Ishikawa (cell line): ENCODE data around the gene ARIH1.

Source experiments
- CEBPB ChIP-seq: IDR thresholded peaks from 2 replicates; pipeline ENCODE4 v1.6.1; 2012
- TAF1 ChIP-seq: IDR thresholded peaks from 2 replicates; pipeline ENCODE4 v1.6.1; 2012; ENCODE audit warnings: low read depth, mild to moderate bottlenecking
- TCF12 ChIP-seq: IDR thresholded peaks from 2 replicates; pipeline ENCODE4 v1.6.1; 2012; ENCODE audit warnings: low read depth
- YY1 ChIP-seq: IDR thresholded peaks from 2 replicates; pipeline ENCODE4 v1.6.1; 2012; ENCODE audit warnings: low read depth
- ZBTB7A ChIP-seq: IDR thresholded peaks from 2 replicates; pipeline ENCODE4 v1.6.1; 2012; ENCODE audit warnings: low read depth
- TF ChIP-seq, protein P1 (sequence below): IDR thresholded peaks from 2 replicates; pipeline ENCODE4 v1.6.1; 2012
- TF ChIP-seq, protein P2 (sequence below): IDR thresholded peaks from 2 replicates; pipeline ENCODE4 v1.6.1; 2012; ENCODE audit warnings: low read depth, mild to moderate bottlenecking

DNA sequence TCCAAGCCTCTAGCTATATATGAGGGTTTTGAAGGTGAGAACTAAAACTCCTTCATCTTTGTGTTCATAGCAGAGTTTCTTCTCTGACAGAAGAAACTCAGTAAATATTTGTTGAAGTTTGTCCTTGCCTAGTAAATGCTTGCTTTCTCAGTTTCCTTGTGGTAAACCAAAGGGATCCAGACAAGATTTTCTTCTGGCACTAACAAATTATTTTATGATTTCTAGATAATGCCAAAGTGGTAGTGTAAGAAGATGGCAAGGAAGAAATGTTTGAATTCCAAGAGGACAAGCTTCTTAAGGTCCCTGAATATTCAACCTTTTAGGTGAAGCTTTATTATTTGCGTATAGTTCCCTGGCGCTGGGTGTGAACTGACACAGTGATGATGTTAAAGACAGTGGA is 14.4 kb downstream of the ARIH1 start:
- TF ChIP-seq TAF1 (no peak), TCF12 (no peak), CEBPB (no peak), ZBTB7A (no peak), YY1 (no peak)
- TF ChIP-seq, protein P1, sequence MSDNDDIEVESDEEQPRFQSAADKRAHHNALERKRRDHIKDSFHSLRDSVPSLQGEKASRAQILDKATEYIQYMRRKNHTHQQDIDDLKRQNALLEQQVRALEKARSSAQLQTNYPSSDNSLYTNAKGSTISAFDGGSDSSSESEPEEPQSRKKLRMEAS = no peak
- TF ChIP-seq, protein P2, sequence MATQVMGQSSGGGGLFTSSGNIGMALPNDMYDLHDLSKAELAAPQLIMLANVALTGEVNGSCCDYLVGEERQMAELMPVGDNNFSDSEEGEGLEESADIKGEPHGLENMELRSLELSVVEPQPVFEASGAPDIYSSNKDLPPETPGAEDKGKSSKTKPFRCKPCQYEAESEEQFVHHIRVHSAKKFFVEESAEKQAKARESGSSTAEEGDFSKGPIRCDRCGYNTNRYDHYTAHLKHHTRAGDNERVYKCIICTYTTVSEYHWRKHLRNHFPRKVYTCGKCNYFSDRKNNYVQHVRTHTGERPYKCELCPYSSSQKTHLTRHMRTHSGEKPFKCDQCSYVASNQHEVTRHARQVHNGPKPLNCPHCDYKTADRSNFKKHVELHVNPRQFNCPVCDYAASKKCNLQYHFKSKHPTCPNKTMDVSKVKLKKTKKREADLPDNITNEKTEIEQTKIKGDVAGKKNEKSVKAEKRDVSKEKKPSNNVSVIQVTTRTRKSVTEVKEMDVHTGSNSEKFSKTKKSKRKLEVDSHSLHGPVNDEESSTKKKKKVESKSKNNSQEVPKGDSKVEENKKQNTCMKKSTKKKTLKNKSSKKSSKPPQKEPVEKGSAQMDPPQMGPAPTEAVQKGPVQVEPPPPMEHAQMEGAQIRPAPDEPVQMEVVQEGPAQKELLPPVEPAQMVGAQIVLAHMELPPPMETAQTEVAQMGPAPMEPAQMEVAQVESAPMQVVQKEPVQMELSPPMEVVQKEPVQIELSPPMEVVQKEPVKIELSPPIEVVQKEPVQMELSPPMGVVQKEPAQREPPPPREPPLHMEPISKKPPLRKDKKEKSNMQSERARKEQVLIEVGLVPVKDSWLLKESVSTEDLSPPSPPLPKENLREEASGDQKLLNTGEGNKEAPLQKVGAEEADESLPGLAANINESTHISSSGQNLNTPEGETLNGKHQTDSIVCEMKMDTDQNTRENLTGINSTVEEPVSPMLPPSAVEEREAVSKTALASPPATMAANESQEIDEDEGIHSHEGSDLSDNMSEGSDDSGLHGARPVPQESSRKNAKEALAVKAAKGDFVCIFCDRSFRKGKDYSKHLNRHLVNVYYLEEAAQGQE = no peak
